ENCODE results near the gene LCE3A.

Gene LCE3A

DNA sequence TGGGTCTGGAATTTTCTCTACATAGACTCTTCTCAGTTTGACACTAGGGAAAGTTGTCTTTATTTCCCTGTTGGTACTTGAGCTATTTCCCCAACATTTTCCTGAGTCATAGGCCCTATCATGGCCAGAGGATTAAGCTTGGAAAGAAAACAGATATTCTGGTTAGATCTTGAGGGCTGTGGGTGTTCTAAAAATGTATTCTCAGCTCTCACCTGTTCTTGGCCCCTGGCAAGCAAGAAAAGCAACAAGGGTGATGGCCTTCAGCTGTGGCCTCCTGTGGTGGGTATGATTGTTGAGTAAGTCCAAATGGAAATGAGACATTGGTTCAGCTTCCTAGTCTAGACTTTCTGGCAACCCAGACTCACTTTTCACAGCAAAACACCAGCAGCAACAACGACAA lies 17.4 kb upstream of the LCE3A start:
- no peak for DNase-seq
- H3K27ac ChIP-seq (ENCODE audit: insufficient read depth, low read length, poor library complexity, severe bottlenecking): no peak overlapping the region

DNA sequence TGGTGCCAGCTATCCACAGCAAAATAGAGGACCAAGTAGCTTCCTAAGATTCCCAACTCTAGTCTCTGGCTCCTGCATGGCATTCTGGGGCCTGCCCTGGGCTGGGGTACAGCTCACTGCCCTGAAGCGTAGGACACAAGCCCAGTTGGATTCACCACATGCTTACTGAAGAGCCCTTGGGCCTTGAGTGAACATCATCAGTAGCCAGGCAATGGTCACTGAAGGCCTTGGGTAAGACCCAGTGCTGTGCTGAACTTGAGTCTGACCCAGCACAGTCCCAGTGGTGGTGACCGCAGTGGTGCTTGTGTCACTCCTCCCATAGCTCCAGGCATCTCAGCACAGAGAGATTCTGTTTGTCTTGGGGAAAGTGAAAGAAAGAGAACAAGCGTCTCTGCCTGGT lies 7.7 kb upstream of the LCE3A start:
- H3K4me3 ChIP-seq (ENCODE audit: insufficient read depth, low read depth, low read length, poor library complexity, severe bottlenecking): no peak overlapping the region
- no peak overlapping the region for H3K27ac ChIP-seq (ENCODE audit: insufficient read depth, low read length, poor library complexity, severe bottlenecking)
- H3K9me3 ChIP-seq (ENCODE audit: control insufficient read depth, low read length): no peaks in the 10 kb centered on the region
- no peak for DNase-seq
- no peaks in the 10 kb centered on the region for H3K4me1 ChIP-seq (ENCODE audit: control insufficient read depth, insufficient read depth, low read length, poor library complexity, severe bottlenecking)
- H3K27me3 ChIP-seq (replicated peaks; ENCODE audit: control insufficient read depth, insufficient read depth, low read length, poor library complexity, severe bottlenecking): peaks cover 5% of the 10 kb centered on the region
- H3K36me3 ChIP-seq (ENCODE audit: control insufficient read depth, insufficient read depth, low read length): no peaks in the 10 kb centered on the region

More for the DNA sequence above, 17.4 kb upstream of the LCE3A start:
- H3K4me3 ChIP-seq (ENCODE audit: insufficient read depth, low read depth, low read length, poor library complexity, severe bottlenecking): no peak overlapping the region
- no peaks in the 10 kb centered on the region for H3K4me1 ChIP-seq (ENCODE audit: control insufficient read depth, insufficient read depth, low read length, poor library complexity, severe bottlenecking)
- no peaks in the 10 kb centered on the region for H3K9me3 ChIP-seq (ENCODE audit: control insufficient read depth, low read length)
- no peaks in the 10 kb centered on the region for H3K36me3 ChIP-seq (ENCODE audit: control insufficient read depth, insufficient read depth, low read length)
- peaks cover 4% of the 10 kb centered on the region for H3K27me3 ChIP-seq (replicated peaks; ENCODE audit: control insufficient read depth, insufficient read depth, low read length, poor library complexity, severe bottlenecking)

DNA sequence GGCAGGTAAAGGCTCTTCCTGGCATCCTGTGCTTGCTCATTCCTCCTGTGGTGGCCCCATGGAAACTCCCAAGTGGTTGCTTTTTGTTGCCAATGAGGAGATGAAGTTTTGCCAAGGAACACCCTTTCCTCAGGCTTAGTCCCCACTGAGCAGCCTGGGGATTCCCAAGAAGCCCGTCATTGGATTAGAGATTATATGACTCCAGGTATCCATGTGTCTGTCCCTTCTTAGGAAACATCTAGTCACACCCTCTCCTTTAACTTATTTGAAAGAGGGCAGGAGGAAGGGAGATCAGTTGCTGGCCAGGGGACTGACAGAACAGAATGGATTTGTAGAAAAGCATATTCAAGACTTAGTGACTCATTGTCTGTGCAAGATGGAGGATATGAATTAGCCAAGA lies 3.8 kb upstream of the LCE3A start:
- no peak for DNase-seq
- Histone ChIP-seq H3K27me3 (replicated peaks; ENCODE audit: control insufficient read depth, insufficient read depth, low read length, poor library complexity, severe bottlenecking) (peaks cover 5% of the 10 kb centered on the region), H3K4me1 (ENCODE audit: control insufficient read depth, insufficient read depth, low read length, poor library complexity, severe bottlenecking) (no peaks in the 10 kb centered on the region), H3K9me3 (ENCODE audit: control insufficient read depth, low read length) (no peaks in the 10 kb centered on the region), H3K27ac (ENCODE audit: insufficient read depth, low read length, poor library complexity, severe bottlenecking) (no peak overlapping the region), H3K36me3 (ENCODE audit: control insufficient read depth, insufficient read depth, low read length) (no peaks in the 10 kb centered on the region), H3K4me3 (ENCODE audit: insufficient read depth, low read depth, low read length, poor library complexity, severe bottlenecking) (no peak overlapping the region)

DNA sequence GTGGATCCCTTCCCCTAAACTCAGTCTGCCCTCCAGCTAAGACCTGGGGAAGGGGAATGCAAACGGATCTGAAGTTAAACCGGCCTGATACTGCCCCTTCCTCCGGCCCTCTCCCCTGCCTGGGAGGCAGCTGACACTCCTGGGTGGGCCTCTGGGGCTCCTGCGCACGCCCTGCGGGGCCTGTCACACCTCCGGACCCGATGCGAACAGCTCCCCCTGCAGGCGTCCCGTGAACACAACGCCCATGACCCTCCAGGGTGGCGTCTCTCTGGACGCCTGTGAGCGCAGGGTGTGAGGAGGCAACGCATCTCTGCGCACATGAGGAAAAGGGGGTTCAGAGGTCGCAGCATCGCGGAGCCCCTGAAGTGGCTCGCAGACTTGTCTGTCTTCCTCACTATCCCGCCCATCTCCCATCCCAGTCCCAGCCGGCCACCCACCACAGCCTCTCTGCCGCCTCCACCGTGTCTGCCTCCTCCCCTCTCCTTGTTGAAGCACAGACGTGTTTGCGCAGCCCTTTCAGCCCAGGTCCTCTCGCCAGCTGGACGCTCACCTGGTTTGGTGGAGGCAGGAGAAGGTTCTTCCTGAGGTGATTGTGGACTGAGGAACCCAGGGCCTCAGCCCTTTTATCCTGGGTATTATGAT lies 421 bp upstream of the LCE3A start:
- Histone ChIP-seq H3K9me3 (ENCODE audit: control insufficient read depth, low read length) (no peaks in the 10 kb centered on the region), H3K4me3 (ENCODE audit: insufficient read depth, low read depth, low read length, poor library complexity, severe bottlenecking) (no peak overlapping the region)

DNA sequence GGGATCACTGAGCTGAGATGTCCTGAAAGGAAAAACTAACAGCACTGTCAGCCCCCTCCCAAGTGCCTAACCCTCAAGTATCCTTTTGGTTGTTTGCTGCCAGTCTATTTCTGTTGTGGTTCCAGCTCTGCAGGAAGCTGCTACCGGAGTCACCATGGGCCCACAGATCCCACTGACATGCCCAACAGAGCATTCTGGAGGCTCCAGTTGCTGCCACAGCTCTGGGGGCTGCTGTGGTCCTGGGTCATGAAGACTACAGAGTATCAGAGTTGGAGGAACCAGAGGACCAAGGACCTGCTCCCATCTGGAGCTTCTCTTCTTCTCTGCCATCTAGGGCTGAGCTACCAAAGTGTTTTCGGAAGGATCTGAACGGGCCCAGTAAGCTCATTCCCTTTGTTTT lies 910 bp downstream of the LCE3A start:
- Histone ChIP-seq H3K4me3 (ENCODE audit: insufficient read depth, low read depth, low read length, poor library complexity, severe bottlenecking) (no peak overlapping the region), H3K27me3 (replicated peaks; ENCODE audit: control insufficient read depth, insufficient read depth, low read length, poor library complexity, severe bottlenecking) (no peaks in the 10 kb centered on the region), H3K4me1 (ENCODE audit: control insufficient read depth, insufficient read depth, low read length, poor library complexity, severe bottlenecking) (no peaks in the 10 kb centered on the region), H3K36me3 (ENCODE audit: control insufficient read depth, insufficient read depth, low read length) (no peaks in the 10 kb centered on the region), H3K27ac (ENCODE audit: insufficient read depth, low read length, poor library complexity, severe bottlenecking) (no peak overlapping the region), H3K9me3 (ENCODE audit: control insufficient read depth, low read length) (no peaks in the 10 kb centered on the region)
- DNase-seq: no peak

More for the DNA sequence above, 421 bp upstream of the LCE3A start:
- H3K27ac ChIP-seq (ENCODE audit: insufficient read depth, low read length, poor library complexity, severe bottlenecking): no peak overlapping the region
- DNase-seq: no peak
- H3K4me1 ChIP-seq (ENCODE audit: control insufficient read depth, insufficient read depth, low read length, poor library complexity, severe bottlenecking): no peaks in the 10 kb centered on the region
- no peaks in the 10 kb centered on the region for H3K36me3 ChIP-seq (ENCODE audit: control insufficient read depth, insufficient read depth, low read length)
- H3K27me3 ChIP-seq (replicated peaks; ENCODE audit: control insufficient read depth, insufficient read depth, low read length, poor library complexity, severe bottlenecking): peaks cover 3% of the 10 kb centered on the region

DNA sequence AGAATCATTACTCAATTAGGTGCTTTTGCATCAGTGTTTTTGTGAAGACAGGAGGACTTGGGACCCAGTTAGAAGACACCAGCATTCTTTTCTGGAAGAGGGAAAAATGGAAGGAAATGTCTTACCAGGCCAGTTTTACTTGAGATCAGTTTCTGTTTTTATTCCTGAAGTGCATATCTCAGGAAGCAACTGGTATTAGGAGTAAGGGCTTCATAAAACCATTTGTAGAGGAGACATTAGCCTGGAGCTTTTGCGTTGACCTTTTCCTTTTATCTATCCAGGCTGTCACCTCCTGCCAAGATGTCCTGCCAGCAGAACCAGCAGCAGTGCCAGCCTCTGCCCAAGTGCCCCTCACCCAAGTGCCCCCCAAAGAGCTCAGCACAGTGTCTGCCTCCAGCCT lies 9.4 kb downstream of the LCE3A start, which contains the start of gene LCE3B:
TSS of gene LCE3B (plus strand) at position 301 of the 400 bp plus-strand sequence. CDS start at position 301, 0 bp downstream.
- H3K4me1 ChIP-seq (ENCODE audit: control insufficient read depth, insufficient read depth, low read length, poor library complexity, severe bottlenecking): no peaks in the 10 kb centered on the region
- no peak within 1 kb of the TSS for H3K27ac ChIP-seq (ENCODE audit: insufficient read depth, low read length, poor library complexity, severe bottlenecking)
- no peak within 1 kb of the TSS for H3K4me3 ChIP-seq (ENCODE audit: insufficient read depth, low read depth, low read length, poor library complexity, severe bottlenecking)
- no peaks in the 10 kb centered on the region for H3K36me3 ChIP-seq (ENCODE audit: control insufficient read depth, insufficient read depth, low read length)
- DNase-seq: no peak
- H3K27me3 ChIP-seq (replicated peaks; ENCODE audit: control insufficient read depth, insufficient read depth, low read length, poor library complexity, severe bottlenecking): no peaks in the 10 kb centered on the region
- no peaks in the 10 kb centered on the region for H3K9me3 ChIP-seq (ENCODE audit: control insufficient read depth, low read length)

DNA sequence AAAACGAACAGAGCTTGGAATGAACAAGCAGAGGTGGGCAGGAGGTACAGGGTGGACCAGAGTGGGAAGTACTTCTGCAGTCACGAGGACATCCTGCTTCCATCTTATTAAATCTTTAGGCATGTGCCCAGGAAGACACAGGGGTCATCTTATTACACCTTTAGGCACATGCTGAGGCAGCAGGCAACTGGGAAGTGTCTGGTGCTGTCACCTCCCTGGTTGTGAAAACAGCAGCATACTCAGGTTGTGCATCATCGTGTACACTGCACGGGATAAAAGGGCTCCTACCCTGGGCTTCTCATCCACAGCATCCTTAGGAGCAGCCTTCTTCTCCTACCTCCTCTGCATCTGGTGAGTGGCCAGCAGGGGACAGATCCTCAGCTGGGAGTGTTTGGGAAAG lies 23.0 kb downstream of the LCE3A start, which contains the start of gene LCE3C:
TSS of gene LCE3C (plus strand) at position 301 of the 400 bp plus-strand sequence. CDS start 498 bp downstream, outside the sequence.
- Histone ChIP-seq H3K36me3 (ENCODE audit: control insufficient read depth, insufficient read depth, low read length) (no peaks in the 10 kb centered on the region), H3K27me3 (replicated peaks; ENCODE audit: control insufficient read depth, insufficient read depth, low read length, poor library complexity, severe bottlenecking) (no peaks in the 10 kb centered on the region), H3K4me3 (ENCODE audit: insufficient read depth, low read depth, low read length, poor library complexity, severe bottlenecking) (no peak within 1 kb of the TSS), H3K9me3 (ENCODE audit: control insufficient read depth, low read length) (no peaks in the 10 kb centered on the region), H3K27ac (ENCODE audit: insufficient read depth, low read length, poor library complexity, severe bottlenecking) (no peak within 1 kb of the TSS), H3K4me1 (ENCODE audit: control insufficient read depth, insufficient read depth, low read length, poor library complexity, severe bottlenecking) (no peaks in the 10 kb centered on the region)
- DNase-seq: no peak

DNA sequence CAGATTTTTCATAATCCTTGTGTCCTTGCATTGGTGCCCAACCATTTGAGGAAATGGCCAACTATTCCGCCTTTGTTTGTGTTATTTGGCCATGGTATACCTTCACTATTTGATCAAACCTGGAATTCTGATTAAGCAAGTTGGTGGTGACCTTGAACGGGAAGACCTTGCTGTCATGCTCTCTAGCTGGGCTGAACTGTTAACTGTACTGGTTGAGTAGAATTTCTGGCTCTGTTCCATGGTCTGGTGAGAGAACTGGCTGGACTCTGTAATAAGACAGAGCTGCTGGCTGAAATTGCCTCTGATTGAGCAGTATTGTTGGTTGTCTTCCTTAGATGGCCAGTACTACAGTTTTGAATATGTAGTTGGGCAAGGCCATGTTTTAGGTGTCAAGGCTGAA lies 25.9 kb downstream of the LCE3A start:
- Histone ChIP-seq H3K9me3 (ENCODE audit: control insufficient read depth, low read length) (no peaks in the 10 kb centered on the region), H3K4me1 (ENCODE audit: control insufficient read depth, insufficient read depth, low read length, poor library complexity, severe bottlenecking) (no peaks in the 10 kb centered on the region), H3K27me3 (replicated peaks; ENCODE audit: control insufficient read depth, insufficient read depth, low read length, poor library complexity, severe bottlenecking) (no peaks in the 10 kb centered on the region), H3K4me3 (ENCODE audit: insufficient read depth, low read depth, low read length, poor library complexity, severe bottlenecking) (no peak overlapping the region), H3K36me3 (ENCODE audit: control insufficient read depth, insufficient read depth, low read length) (no peaks in the 10 kb centered on the region), H3K27ac (ENCODE audit: insufficient read depth, low read length, poor library complexity, severe bottlenecking) (no peak overlapping the region)
- DNase-seq: no peak

DNA sequence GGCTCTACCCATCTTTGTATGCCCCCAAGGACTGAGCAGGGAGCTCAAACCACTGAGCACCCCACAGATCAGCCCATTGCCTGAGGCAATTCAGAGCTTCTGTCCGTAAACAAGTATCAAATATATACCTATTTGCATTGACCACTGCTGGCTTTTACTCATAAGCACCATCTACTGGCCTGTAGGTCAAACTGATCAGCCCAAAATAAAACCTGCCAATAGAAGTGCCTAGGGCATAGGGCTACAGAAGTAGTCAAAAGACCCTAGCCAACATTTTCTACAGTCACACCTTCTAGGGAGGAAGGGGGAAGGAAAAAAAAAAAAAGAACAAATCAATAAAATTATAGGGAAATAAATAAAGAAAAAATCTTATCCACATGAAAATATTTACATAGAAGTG lies 37.3 kb downstream of the LCE3A start:
- Histone ChIP-seq H3K9me3 (ENCODE audit: control insufficient read depth, low read length) (no peaks in the 10 kb centered on the region), H3K4me3 (ENCODE audit: insufficient read depth, low read depth, low read length, poor library complexity, severe bottlenecking) (no peak overlapping the region)

DNA sequence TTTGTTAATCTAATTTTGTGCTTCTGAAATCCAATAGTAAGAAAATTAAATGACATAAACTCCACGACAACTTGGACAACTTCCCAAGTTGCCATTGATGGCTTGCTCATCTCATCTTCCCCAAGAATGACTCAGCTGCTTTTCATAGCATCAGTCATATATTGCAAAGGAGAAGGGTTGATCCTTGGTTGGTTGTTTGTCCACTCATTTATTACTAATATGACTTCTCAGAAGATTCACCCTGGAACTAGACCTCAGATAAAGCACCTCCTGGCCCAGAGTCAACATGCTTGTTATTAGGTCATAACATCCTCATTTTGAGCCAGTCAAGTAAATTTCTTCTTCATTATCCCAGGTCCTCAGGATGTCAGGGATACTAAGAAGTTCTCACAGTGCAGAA lies 40.3 kb downstream of the LCE3A start:
- H3K27me3 ChIP-seq (replicated peaks; ENCODE audit: control insufficient read depth, insufficient read depth, low read length, poor library complexity, severe bottlenecking): no peaks in the 10 kb centered on the region
- H3K27ac ChIP-seq (ENCODE audit: insufficient read depth, low read length, poor library complexity, severe bottlenecking): no peak overlapping the region
- H3K9me3 ChIP-seq (ENCODE audit: control insufficient read depth, low read length): no peaks in the 10 kb centered on the region
- no peaks in the 10 kb centered on the region for H3K36me3 ChIP-seq (ENCODE audit: control insufficient read depth, insufficient read depth, low read length)
- no peak overlapping the region for H3K4me3 ChIP-seq (ENCODE audit: insufficient read depth, low read depth, low read length, poor library complexity, severe bottlenecking)
- no peak for DNase-seq
- H3K4me1 ChIP-seq (ENCODE audit: control insufficient read depth, insufficient read depth, low read length, poor library complexity, severe bottlenecking): no peaks in the 10 kb centered on the region

More for the DNA sequence above, 37.3 kb downstream of the LCE3A start:
- no peaks in the 10 kb centered on the region for H3K36me3 ChIP-seq (ENCODE audit: control insufficient read depth, insufficient read depth, low read length)
- no peaks in the 10 kb centered on the region for H3K4me1 ChIP-seq (ENCODE audit: control insufficient read depth, insufficient read depth, low read length, poor library complexity, severe bottlenecking)
- H3K27me3 ChIP-seq (replicated peaks; ENCODE audit: control insufficient read depth, insufficient read depth, low read length, poor library complexity, severe bottlenecking): no peaks in the 10 kb centered on the region
- no peak for DNase-seq
- H3K27ac ChIP-seq (ENCODE audit: insufficient read depth, low read length, poor library complexity, severe bottlenecking): no peak overlapping the region

Measured in effector memory CD4-positive, alpha-beta T cell (primary cell).